ENCODE measurements around the gene PKMYT1.

Gene PKMYT1

GRCh38 chr16:2967721-2968161 lies 12.5 kb downstream of the PKMYT1 start:
- DNase-seq (ENCODE audit: low read depth, low spot score) = no peak
- TF ChIP-seq CTCF (IDR thresholded peaks at IDR 0.05; ENCODE audit: insufficient read depth, low read length, missing control alignments) = no peak
- ChIA-PET CTCF (interaction anchor here (0.8 to 0.9 kb wide), 3 partner anchors 9 to 129 kb away, joined by 3 read pairs; no protein-coding TSS in a partner anchor), POLR2A (no interaction called here)
- H3K4me3 ChIP-seq (ENCODE audit: low read depth, low read length) = no peak overlapping the region

GRCh38 chr16:2967211-2967631 lies 13.0 kb downstream of the PKMYT1 start:
- no peak overlapping the region for H3K4me3 ChIP-seq (ENCODE audit: low read depth, low read length)
- CTCF ChIA-PET = interaction anchor here (0.8 to 0.9 kb wide), 3 partner anchors 8 to 128 kb away, joined by 3 read pairs; no protein-coding TSS in a partner anchor
- no peak for DNase-seq (ENCODE audit: low read depth, low spot score)
- POLR2A ChIA-PET = no interaction called here
- TF ChIP-seq CTCF (IDR thresholded peaks at IDR 0.05; ENCODE audit: insufficient read depth, low read length, missing control alignments) = no peak

GRCh38 chr16:2966808-2967191 lies 13.4 kb downstream of the PKMYT1 start:
- TF ChIP-seq CTCF (IDR thresholded peaks at IDR 0.05; ENCODE audit: insufficient read depth, low read length, missing control alignments) = no peak
- ChIA-PET CTCF (no interaction called here), POLR2A (no interaction called here)
- H3K4me3 ChIP-seq (ENCODE audit: low read depth, low read length) = no peak overlapping the region
- no peak for DNase-seq (ENCODE audit: low read depth, low spot score)

DNA sequence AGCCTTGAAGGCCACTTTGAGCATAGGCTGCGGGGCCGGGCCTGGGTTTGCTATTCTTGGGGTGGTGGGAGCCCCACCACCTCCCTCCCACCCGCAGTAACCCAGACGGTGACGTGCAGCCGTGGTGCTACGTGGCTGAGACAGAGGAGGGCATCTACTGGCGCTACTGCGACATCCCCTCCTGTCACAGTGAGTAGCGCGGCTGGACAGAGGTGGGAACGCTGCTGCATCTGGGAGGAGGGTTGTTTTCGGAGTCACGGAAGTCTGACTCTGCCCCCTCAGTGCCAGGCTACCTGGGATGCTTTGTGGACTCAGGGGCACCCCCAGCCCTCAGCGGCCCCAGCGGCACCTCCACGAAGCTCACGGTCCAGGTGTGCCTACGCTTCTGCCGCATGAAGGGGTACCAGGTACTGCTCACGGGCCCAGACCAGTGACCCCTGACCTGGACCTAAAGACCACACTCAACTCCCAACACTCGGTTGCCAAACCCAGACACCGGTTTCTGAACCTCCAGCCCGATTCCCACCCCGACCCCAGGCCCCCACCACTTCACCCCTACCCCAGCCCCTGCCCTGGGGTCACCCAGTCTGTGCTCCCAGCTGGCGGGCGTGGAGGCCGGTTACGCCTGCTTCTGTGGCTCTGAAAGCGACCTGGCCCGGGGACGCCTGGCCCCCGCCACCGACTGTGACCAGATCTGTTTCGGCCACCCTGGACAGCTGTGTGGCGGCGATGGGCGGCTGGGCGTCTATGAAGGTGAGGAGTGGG lies 14.0 kb downstream of the PKMYT1 start:
- no peak for TF ChIP-seq CTCF (IDR thresholded peaks at IDR 0.05; ENCODE audit: insufficient read depth, low read length, missing control alignments)
- POLR2A ChIA-PET = no interaction called here
- no peak overlapping the region for H3K4me3 ChIP-seq (ENCODE audit: low read depth, low read length)
- CTCF ChIA-PET = no interaction called here
- no peak for DNase-seq (ENCODE audit: low read depth, low spot score)

GRCh38 chr16:2964475-2965336 lies 15.5 kb downstream of the PKMYT1 start:
- POLR2A ChIA-PET = no interaction called here
- H3K4me3 ChIP-seq (ENCODE audit: low read depth, low read length) = peak overlapping the region; percentile 1; the same call in 1 of the 2 replicates
- CTCF ChIA-PET = interaction anchor here (1.3 kb wide), 1 partner anchor 9 kb away, joined by 5 read pairs; no protein-coding TSS in a partner anchor
- no peak for TF ChIP-seq CTCF (IDR thresholded peaks at IDR 0.05; ENCODE audit: insufficient read depth, low read length, missing control alignments)
- DNase-seq (ENCODE audit: low read depth, low spot score) = no peak
